Measurements from ENCODE around the gene PPP6C. TPM values are rescaled to one million over a fixed set of nuclear protein-coding genes. Genes with fewer than 3 reads are reported as not detected.
"Not testable (repeated sequence)": the region's sequence is repeated elsewhere in the genome, so short reads cannot be mapped to it uniquely, and the experiment has no call there.

The PPP6C gene
- total RNA-seq, 8 experiments from 2014 or later = 19.8 to 32.0 (median 26.9) TPM

- in situ Hi-C loops (cut with MboI; ENCODE audit: low pct_unique_long_range_greater_than_20kb in 2 of 9, low sequenced_read_pairs in 9 of 9, unreplicated experiment in 9 of 9) = loop anchor here in 2 of 9 experiments (25.0 kb wide), 1 partner anchor 189 kb away; the partner anchor contains the start of gene GOLGA1 (in 2 of the 2)
- peak; percentile 59 to 99 (median 75) for ATAC-seq (replicated peaks in 6 of 8)
- H3K4me3 ChIP-seq = no peak overlapping the region
- WGBS, 10 experiments = 40 to 100% methylated on average over 1 of the region's 2 CpGs; no CpG with 5 or more reads in 8 of the 10 experiments
- peaks cover 0 to 13% of the 10 kb centered on the region in 2 donors for H3K4me1 ChIP-seq (replicated peaks in 1 of 2)
- peak overlapping the region in 1 of 2 donors; percentile 33 for H3K27ac ChIP-seq
These were observed 63.4 kb downstream of the PPP6C start for GRCh38 chr9:125126019-125126746.

- Histone ChIP-seq H3K4me1 (replicated peaks in 1 of 2) (peaks cover 0 to 13% of the 10 kb centered on the region in 2 donors), H3K27ac (no peak overlapping the region), H3K4me3 (no peak overlapping the region)
- in situ Hi-C loops (cut with MboI; ENCODE audit: low pct_unique_long_range_greater_than_20kb in 2 of 9, low sequenced_read_pairs in 9 of 9, unreplicated experiment in 9 of 9) = loop anchor here in 2 of 9 experiments (25.0 kb wide), 1 partner anchor 188 kb away; the partner anchor contains the start of gene GOLGA1 (in 2 of the 2)
- ATAC-seq (replicated peaks in 6 of 8) = peak in 1 of 8 experiments; percentile 5
- WGBS, 10 experiments = 24 to 100% (median 73%) methylated on average over 1 to 5 of the region's 7 CpGs; no CpG with 5 or more reads in 4 of the 10 experiments
These were observed 64.1 kb downstream of the PPP6C start for GRCh38 chr9:125125523-125125922.

GRCh38 chr9:125121146-125121545, 68.5 kb downstream of the PPP6C start:
- in situ Hi-C loops (cut with MboI; ENCODE audit: low pct_unique_long_range_greater_than_20kb in 2 of 9, low sequenced_read_pairs in 9 of 9, unreplicated experiment in 9 of 9) = no loop called here
- H3K4me1 ChIP-seq (replicated peaks in 1 of 2) = peaks cover 0 to 10% of the 10 kb centered on the region in 2 donors
- H3K27ac ChIP-seq = no peak overlapping the region
- WGBS, 10 experiments = 42 to 88% (median 60%) methylated on average over 1 to 2 of the region's 2 CpGs
- ATAC-seq (replicated peaks in 6 of 8) = no peak
- no peak overlapping the region for H3K4me3 ChIP-seq

GRCh38 chr9:125119643-125120286, 69.8 kb downstream of the PPP6C start:
- Histone ChIP-seq H3K27ac (no peak overlapping the region), H3K4me1 (replicated peaks in 1 of 2) (peaks cover 0 to 5% of the 10 kb centered on the region in 2 donors), H3K4me3 (no peak overlapping the region)
- ATAC-seq (replicated peaks in 6 of 8) = peak in 3 of 8 experiments; percentile 50 to 94 (median 88)
- in situ Hi-C loops (cut with MboI; ENCODE audit: low pct_unique_long_range_greater_than_20kb in 2 of 9, low sequenced_read_pairs in 9 of 9, unreplicated experiment in 9 of 9) = no loop called here
- 0 to 93% (median 80%) methylated on average over 1 to 4 of the region's 4 CpGs; no CpG with 5 or more reads in 1 of the 10 experiments for WGBS, 10 experiments

- H3K4me1 ChIP-seq (replicated peaks in 1 of 2); H3K27ac ChIP-seq; ATAC-seq (replicated peaks in 6 of 8); in situ Hi-C loops (cut with MboI; ENCODE audit: low pct_unique_long_range_greater_than_20kb in 2 of 9, low sequenced_read_pairs in 9 of 9, unreplicated experiment in 9 of 9); H3K4me3 ChIP-seq: not testable (repeated sequence)
- 88 to 100% (median 100%) methylated on average over 1 to 2 of the region's 2 CpGs; no CpG with 5 or more reads in 7 of the 10 experiments for WGBS, 10 experiments
These were observed 70.9 kb downstream of the PPP6C start for GRCh38 chr9:125118696-125119095.

GRCh38 chr9:125114503-125114902, 75.1 kb downstream of the PPP6C start:
- ATAC-seq (replicated peaks in 6 of 8); H3K4me3 ChIP-seq; H3K27ac ChIP-seq; H3K4me1 ChIP-seq (replicated peaks in 1 of 2); in situ Hi-C loops (cut with MboI; ENCODE audit: low pct_unique_long_range_greater_than_20kb in 2 of 9, low sequenced_read_pairs in 9 of 9, unreplicated experiment in 9 of 9): not testable (repeated sequence)
- 91 to 100% (median 95%) methylated on average over 2 to 4 of the region's 4 CpGs; no CpG with 5 or more reads in 6 of the 10 experiments for WGBS, 10 experiments

- Histone ChIP-seq H3K4me1 (replicated peaks in 1 of 2) (no peaks in the 10 kb centered on the region), H3K4me3 (no peak overlapping the region), H3K27ac (no peak overlapping the region)
- 100% methylated on average over 1 to 2 of the region's 2 CpGs; no CpG with 5 or more reads in 6 of the 10 experiments for whole genome bisulfite sequencing, 10 experiments
- in situ Hi-C loops (cut with MboI; ENCODE audit: low pct_unique_long_range_greater_than_20kb in 2 of 9, low sequenced_read_pairs in 9 of 9, unreplicated experiment in 9 of 9) = no loop called here
- no peak for ATAC-seq (replicated peaks in 6 of 8)
These were observed 79.1 kb downstream of the PPP6C start for GRCh38 chr9:125110464-125110863.

GRCh38 chr9:125108541-125108940, 81.1 kb downstream of the PPP6C start:
- 100% methylated on average over 1 to 2 of the region's 33 CpGs; no CpG with 5 or more reads in 7 of the 10 experiments for WGBS, 10 experiments
- in situ Hi-C loops (cut with MboI; ENCODE audit: low pct_unique_long_range_greater_than_20kb in 2 of 9, low sequenced_read_pairs in 9 of 9, unreplicated experiment in 9 of 9); H3K4me3 ChIP-seq; ATAC-seq (replicated peaks in 6 of 8); H3K4me1 ChIP-seq (replicated peaks in 1 of 2); H3K27ac ChIP-seq: not testable (repeated sequence)

- H3K4me3 ChIP-seq = no peak overlapping the region
These were observed 83.2 kb downstream of the PPP6C start for GRCh38 chr9:125106285-125106893.

GRCh38 chr9:125103770-125104460, 85.7 kb downstream of the PPP6C start:
- H3K4me1 ChIP-seq (replicated peaks in 1 of 2) = no peaks in the 10 kb centered on the region
- ATAC-seq (replicated peaks in 6 of 8) = peak in 1 of 8 experiments; percentile 26
- in situ Hi-C loops (cut with MboI; ENCODE audit: low pct_unique_long_range_greater_than_20kb in 2 of 9, low sequenced_read_pairs in 9 of 9, unreplicated experiment in 9 of 9) = no loop called here
- 6 to 100% (median 88%) methylated on average over 1 to 3 of the region's 3 CpGs; no CpG with 5 or more reads in 1 of the 10 experiments for WGBS, 10 experiments
- H3K27ac ChIP-seq = no peak overlapping the region
- H3K4me3 ChIP-seq = no peak overlapping the region

More at GRCh38 chr9:125106285-125106893, 83.2 kb downstream of the PPP6C start:
- no peak overlapping the region for H3K27ac ChIP-seq
- H3K4me1 ChIP-seq (replicated peaks in 1 of 2) = no peaks in the 10 kb centered on the region
- no peak for ATAC-seq (replicated peaks in 6 of 8)
- in situ Hi-C loops (cut with MboI; ENCODE audit: low pct_unique_long_range_greater_than_20kb in 2 of 9, low sequenced_read_pairs in 9 of 9, unreplicated experiment in 9 of 9) = no loop called here

GRCh38 chr9:125103021-125103420, 86.6 kb downstream of the PPP6C start:
- Histone ChIP-seq H3K4me1 (replicated peaks in 1 of 2) (no peaks in the 10 kb centered on the region), H3K4me3 (no peak overlapping the region), H3K27ac (no peak overlapping the region)
- ATAC-seq (replicated peaks in 6 of 8) = no peak
- WGBS, 10 experiments = 100% methylated on average over 1 of the region's 1 CpG; no CpG with 5 or more reads in 2 of the 10 experiments
- in situ Hi-C loops (cut with MboI; ENCODE audit: low pct_unique_long_range_greater_than_20kb in 2 of 9, low sequenced_read_pairs in 9 of 9, unreplicated experiment in 9 of 9) = no loop called here

- in situ Hi-C loops (cut with MboI; ENCODE audit: low pct_unique_long_range_greater_than_20kb in 2 of 9, low sequenced_read_pairs in 9 of 9, unreplicated experiment in 9 of 9) = no loop called here
- H3K27ac ChIP-seq = no peak overlapping the region
- H3K4me3 ChIP-seq = no peak overlapping the region
- no peak for ATAC-seq (replicated peaks in 6 of 8)
- 50 to 92% (median 77%) methylated on average over 1 to 4 of the region's 4 CpGs for WGBS, 10 experiments
- H3K4me1 ChIP-seq (replicated peaks in 1 of 2) = no peaks in the 10 kb centered on the region
These were observed 88.8 kb downstream of the PPP6C start for GRCh38 chr9:125100822-125101221.
